Astrocyte of the cerebellum (primary cell): ENCODE measurements around the gene SIRPB1.

Experiments used
- DNase-seq: peaks from one replicate; pipeline ENCODE4 v3.0.0-alpha.2; 2011; ENCODE audit warnings: low read depth
- H3K4me3 ChIP-seq: 2 replicates; pipeline ENCODE4 v1.5.1; 2011; ENCODE audit warnings: mild to moderate bottlenecking, low read depth, low read length, moderate library complexity
- in situ Hi-C: cut with HindIII; loops from 2 replicates; pipeline ENCODE4 v1.10.0; 2017; ENCODE audit warnings: low sequenced_read_pairs
- TF ChIP-seq, protein P1 (sequence below): IDR thresholded peaks from 2 replicates; pipeline ENCODE4 v1.5.1; 2012; ENCODE audit warnings: low read length, low read depth, moderate library complexity, mild to moderate bottlenecking; ENCODE audit errors: missing control alignments

SIRPB1 gene

DNA sequence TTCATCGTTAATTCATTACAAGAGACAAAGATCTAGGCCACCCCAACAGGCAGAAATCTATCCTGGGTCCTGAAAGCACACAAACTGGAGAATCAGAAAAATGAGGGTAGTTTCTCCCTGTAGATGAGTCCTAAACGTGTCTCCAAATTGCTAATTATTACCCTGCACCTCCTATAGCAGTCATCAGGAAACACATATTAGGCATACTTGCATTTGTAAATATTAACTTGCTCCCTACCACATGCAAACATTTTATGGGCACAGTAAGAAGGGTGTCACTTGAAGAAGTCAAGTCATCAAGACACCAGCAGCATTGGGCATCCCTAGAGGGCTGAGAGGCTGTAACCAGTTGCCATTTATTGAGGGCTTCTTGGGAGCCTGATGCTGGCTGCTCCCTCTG, 17.9 kb upstream of the SIRPB1 start:
- in situ Hi-C loops = no loop called here
- TF ChIP-seq, protein P1, sequence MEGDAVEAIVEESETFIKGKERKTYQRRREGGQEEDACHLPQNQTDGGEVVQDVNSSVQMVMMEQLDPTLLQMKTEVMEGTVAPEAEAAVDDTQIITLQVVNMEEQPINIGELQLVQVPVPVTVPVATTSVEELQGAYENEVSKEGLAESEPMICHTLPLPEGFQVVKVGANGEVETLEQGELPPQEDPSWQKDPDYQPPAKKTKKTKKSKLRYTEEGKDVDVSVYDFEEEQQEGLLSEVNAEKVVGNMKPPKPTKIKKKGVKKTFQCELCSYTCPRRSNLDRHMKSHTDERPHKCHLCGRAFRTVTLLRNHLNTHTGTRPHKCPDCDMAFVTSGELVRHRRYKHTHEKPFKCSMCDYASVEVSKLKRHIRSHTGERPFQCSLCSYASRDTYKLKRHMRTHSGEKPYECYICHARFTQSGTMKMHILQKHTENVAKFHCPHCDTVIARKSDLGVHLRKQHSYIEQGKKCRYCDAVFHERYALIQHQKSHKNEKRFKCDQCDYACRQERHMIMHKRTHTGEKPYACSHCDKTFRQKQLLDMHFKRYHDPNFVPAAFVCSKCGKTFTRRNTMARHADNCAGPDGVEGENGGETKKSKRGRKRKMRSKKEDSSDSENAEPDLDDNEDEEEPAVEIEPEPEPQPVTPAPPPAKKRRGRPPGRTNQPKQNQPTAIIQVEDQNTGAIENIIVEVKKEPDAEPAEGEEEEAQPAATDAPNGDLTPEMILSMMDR = no peak
- no peak for DNase-seq
- no peak overlapping the region for H3K4me3 ChIP-seq

DNA sequence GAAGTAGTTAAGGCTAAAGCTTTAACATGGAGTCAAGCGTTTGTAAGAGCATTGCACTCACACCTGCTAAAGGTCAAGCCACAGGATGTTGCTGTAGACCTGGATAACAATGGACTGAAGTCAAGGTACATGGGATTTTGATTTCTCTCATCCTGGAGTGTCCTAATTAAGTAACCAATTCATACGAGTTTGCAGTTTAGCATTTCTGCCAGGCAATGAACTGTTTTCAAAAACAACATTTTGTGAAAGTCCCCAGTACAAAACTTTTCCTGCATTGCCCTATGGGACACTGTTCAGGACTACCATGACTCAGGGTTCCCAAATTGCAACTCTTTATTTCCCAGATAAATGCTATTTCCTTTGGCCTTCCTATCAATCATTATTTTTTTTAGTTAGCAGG, 17.4 kb upstream of the SIRPB1 start:
- H3K4me3 ChIP-seq = no peak overlapping the region
- in situ Hi-C loops = no loop called here
- DNase-seq = no peak
- TF ChIP-seq, protein P1 = no peak

DNA sequence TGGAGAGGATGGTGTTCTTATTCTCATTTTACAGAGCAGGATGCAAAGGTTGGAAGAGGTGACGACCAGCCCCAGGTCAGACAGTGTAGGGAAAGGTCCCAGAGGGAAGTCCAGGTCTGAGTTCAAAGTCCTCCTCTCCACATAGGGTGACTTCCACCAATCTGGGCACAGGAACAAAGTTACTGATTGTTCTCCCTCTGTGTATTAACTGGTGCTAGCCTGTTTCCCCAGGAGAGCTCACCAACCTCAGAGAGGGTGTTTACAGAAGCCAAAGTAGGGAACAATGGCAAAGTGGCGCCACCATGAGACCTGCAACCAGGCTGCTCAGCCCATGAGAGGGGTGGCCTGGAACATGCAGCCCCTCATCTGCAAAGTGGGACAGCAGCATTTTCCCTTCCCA, 16.8 kb upstream of the SIRPB1 start:
- H3K4me3 ChIP-seq = no peak overlapping the region
- no peak for DNase-seq
- TF ChIP-seq, protein P1 = no peak
- in situ Hi-C loops = no loop called here

DNA sequence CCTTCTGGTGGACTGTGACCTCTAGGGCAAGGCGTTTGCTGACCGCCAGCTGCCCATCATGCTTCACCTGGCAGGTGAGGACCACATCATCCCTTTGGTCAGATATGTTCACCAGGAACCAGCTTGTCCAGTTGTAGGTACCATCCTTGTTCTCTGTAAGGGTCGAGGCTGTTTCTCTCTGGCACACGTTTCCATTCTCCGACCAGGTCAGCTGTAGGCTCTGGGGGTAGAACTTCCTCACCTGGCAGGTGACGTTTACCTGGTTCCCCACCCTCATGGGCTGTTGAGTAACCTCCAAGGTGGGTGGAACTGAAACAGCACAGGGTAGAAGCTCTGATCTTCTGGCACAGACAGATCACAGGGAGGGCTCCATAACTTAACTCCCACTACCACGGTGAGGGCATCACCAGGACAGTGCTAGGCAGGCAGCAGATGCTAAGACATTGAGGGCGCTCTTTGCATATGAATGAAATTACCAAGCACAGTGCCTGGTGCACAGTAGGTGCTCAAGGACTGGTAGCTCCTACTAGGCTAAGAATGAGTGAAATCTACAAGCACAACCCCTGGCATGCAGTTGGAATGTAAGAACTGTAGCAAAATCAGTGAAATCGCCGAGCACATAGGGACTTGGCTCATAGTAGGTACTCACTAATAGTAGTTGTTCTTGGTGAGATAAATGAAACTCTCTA, 15.6 kb upstream of the SIRPB1 start:
- in situ Hi-C loops = no loop called here
- no peak overlapping the region for H3K4me3 ChIP-seq

DNA sequence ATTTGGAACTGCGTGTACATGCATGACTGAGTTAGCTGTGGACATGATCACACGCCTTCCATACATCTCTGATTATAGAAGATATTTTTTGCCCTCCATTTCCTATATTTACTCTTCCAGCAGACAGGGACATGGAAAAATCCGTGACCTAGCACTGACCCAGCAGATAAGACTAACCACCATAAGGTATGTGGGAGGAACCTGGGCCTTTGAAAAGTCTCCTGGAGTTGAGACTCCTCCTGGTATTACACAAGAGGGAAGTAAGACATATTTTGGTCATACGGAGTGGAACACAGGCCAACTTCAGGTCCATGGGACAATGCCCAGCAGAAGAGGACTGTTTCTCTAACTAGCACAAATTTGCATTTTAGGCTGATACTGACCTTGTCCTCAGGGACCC, 13.7 kb upstream of the SIRPB1 start:
- in situ Hi-C loops = no loop called here
- H3K4me3 ChIP-seq = no peak overlapping the region
- TF ChIP-seq, protein P1 = no peak
- DNase-seq = no peak

More for the DNA sequence above, 15.6 kb upstream of the SIRPB1 start:
- TF ChIP-seq, protein P1 = no peak
- DNase-seq = no peak

DNA sequence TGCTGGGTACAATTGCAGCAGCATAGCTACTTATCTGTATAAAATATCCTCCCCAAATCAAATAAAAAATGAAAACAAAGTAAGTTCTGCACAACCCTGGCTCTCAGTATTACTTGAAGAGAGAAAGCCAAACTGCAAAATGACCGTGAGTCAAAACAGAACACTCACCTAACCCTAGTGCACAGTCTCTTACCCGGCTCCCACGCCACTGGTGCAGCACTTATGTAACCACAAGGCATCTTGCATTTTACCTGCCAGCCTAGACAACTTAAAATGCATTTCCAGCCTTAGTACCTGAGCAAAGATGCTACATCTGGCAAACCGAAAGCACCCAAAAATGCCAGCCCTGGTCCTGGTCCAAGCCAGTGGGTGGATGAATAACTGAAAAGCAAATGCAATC, 12.4 kb upstream of the SIRPB1 start:
- TF ChIP-seq, protein P1 = no peak
- in situ Hi-C loops = no loop called here
- no peak for DNase-seq
- H3K4me3 ChIP-seq = no peak overlapping the region
